ENCODE data around the gene CASQ1.

Gene CASQ1

DNA sequence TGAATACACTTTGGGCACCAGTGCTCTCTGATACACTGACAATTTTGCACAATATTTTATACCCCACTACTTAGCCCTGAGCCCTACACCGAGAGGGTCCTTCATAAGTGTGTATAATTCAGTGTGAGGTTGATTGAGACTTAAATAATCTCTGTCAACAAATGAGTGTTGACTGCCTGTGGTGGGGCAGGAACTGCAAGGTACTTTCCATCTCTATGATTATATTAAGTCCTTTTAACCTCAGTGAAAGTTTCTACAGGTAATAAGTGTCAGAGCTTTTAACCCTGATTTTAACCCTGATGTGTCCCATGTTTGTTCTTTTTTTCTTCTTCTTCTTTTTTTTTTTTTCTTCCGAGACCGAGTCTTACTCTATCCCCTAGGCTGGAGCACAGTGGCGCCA lies 5.8 kb downstream of the CASQ1 start:
- H3K27ac ChIP-seq: no peak overlapping the region
- no peak overlapping the region for H3K4me3 ChIP-seq

DNA sequence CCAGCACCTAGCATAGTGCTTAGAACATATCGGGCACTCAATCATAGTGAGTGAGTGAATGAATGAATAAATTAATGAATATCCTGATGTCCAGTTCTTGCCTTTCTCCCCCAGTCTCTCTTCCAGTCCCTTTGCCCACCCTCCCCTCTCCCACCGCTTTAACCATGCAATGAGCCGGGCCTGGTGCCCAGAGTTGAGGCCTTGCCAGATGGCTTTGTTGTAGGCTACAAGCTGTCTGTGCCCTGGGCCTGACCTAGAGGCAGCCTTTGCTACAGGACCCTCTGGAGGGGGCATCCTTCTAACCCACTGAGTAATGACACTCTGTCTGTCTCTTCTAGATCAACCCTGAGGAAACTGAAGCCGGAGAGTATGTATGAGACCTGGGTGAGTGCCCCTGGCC lies 6.9 kb downstream of the CASQ1 start:
- Histone ChIP-seq H3K27ac (no peak overlapping the region), H3K4me3 (no peak overlapping the region)

DNA sequence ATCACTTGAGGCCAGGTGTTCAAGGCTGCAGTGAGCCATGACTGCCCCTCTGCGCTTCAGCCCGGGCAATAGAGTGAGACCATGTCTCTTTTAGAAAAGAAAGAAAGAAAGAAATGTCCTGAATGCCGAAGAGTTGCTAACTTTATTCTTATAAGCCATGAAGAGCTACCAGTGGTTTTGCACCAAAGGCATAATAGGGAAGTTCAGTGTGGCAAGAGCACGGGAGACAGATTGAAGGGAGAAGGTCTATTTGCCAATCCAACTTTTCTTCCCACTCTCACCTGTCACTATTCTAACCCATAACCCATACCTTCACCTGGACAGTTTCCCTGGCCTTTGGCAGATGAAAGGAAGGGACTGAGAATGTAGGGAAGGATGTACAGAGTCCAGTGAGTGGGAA lies 10.4 kb downstream of the CASQ1 start:
- H3K4me3 ChIP-seq: no peak overlapping the region
- no peak overlapping the region for H3K27ac ChIP-seq

DNA sequence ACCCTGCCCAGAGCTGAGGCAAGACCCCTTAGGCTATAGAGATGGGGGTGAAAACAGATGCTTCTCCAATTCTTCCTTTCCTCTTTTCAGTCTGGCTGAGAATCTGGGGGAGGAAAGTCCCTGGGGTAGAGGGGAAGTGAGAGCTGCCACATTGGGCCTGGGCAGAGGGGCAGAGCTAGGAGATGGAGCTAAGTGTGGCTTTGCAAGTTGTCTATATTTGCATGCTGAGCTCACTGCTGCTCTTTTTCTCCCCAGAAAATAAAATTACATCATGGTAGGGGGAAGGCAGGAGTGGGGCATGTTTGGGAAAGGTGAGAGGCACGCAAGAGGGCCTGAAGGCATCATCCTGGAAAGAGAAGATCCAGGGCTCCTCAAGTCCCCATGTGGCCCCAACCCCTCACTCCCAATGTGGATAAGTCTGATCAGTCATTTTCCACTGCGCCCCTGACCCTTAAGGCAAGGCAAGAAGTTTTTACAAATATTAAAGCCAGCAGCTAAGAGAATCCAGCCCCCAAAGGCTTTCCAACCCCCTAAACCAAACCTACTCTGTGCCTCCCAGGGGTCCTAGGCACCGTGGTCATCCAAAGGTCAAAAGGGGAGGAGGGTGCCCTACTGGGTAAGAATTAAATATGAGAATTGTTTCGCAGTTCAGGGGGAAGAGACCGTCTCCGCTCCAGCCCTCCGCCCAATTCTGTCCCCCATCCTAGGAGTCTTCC lies 14.3 kb downstream of the CASQ1 start:
- Histone ChIP-seq H3K27ac (peak overlapping the region in 20 of 21 experiments; percentile 63 to 100 (median 95)), H3K4me3 (peak overlapping the region; percentile 46 to 97 (median 92))

DNA sequence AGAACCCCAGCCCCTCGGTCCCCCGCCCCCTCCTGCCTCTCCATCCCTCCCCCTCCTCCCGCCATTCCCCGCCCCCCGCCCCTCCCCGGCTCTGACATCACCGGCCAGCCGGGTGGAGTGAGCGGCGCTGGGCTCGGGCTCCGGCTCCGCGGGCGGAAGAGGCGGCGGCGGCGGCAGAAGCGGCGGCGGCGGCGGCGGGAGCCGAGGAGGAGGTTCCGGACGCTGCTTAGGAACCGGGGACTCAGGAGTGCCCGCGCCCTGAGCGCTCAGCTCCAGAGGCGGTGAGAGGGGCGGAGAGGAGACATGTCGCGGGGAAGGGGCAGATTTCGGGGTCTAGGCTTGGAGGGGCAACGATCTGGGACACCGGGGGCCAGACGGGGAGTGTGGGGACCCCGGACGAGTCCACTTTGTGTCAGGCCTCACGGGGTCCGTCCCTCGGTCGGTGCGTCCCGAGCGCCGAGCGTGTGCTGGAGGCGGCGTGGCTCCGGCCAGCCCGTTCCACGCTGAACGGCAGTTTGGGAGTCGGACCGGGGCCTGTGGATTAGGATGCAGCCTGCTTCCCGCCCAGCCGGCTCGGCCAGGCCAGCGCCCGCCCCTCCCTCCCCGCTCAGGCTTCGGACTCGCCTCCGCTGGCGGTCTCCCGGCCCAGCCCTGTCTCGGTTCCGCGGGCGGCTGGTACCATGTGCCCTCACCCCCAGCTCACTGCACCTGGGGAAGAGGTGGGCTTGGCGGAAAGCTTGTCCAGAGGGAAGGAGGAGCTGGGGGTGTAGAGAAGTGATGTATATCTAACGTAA lies 15.1 kb downstream of the CASQ1 start, which contains the start of gene PEA15:
TSS of gene PEA15 (plus strand) at position 143 of the 794 bp plus-strand sequence. CDS start 6,161 bp downstream, outside the sequence.
- H3K27ac ChIP-seq: peak within 1 kb of the TSS; percentile 42 to 100 (median 94)
- H3K4me3 ChIP-seq: peak within 1 kb of the TSS; percentile 46 to 97 (median 92)

DNA sequence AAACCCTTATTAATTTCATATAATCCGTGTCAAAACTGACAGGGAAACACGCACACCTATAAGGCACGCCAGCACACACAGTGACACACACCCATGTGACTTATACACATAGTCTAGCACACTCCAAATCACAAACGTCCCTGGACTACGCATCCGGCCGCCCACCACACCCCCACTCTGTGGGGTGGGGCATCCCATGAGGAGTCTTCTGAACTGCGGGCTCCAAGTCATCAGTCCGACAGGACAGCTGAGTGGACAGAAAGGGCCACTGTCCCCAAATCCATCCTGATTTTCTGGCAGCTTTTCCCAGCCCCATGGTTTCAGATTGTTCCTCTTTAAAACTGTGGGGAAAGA lies 15.6 kb downstream of the CASQ1 start:
- peak overlapping the region; percentile 46 to 97 (median 92) for H3K4me3 ChIP-seq
- H3K27ac ChIP-seq: peak overlapping the region; percentile 42 to 100 (median 94)

DNA sequence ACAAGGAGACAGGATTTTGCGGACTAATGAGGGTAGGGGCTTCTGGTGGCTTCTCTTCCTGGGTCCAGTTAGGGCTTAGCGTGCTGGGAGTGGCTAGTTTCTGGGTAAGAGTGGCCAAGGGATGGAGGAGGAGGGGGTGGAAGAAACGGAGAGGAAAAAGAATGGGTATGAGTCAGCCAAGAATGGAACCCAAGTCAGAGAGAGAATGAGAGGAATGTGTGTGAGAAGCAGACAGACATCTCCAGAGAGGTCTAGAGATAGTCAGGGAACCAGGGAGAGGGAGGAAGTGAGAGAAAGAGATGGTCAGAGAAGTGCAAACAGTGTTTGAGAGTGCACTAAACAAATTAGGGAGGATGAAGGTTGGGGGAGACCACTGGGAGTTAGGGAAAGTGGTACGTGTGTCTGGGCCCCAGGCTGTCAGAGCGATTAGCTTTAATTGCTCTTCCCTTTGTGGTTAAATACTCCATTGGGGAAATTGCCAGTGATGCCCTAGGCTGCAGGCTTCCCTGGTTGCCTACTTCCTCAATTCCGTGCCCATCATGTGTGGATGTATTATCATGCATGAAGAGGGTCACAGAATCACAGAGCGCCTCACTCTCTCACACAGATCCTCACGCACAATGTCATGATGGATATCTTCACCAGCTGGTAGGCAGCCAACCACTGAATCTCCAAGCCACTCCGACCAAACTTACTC lies 16.2 kb downstream of the CASQ1 start:
- H3K27ac ChIP-seq: peak overlapping the region in 20 of 21 experiments; percentile 63 to 100 (median 95)
- peak overlapping the region; percentile 46 to 97 (median 92) for H3K4me3 ChIP-seq

DNA sequence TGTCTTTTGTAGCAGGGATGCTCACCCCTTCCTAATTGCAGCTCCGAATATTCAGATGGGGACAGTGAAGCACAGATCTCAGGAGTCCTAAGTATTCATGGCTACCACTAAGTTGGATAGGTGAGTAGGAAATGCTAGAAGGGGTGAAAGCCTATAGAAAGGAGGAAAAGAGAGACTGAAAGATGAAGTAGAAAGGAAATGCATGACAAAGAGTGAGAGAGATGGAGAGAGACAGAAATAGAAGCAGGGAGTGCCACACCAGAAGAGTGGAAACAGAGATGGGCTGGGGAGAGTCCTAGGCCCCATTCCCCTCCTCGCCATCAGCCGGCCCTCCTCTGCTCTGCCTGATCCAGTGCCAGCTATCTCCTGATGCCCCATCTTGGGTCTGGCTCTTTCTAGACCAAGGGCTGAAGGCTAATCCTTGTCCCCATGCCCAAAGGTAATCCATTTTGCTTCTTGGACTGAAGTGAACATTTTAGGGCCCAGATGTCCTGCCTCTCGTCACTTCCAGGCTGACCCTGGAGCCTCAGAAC lies 16.8 kb downstream of the CASQ1 start:
- H3K4me3 ChIP-seq: no peak overlapping the region

DNA sequence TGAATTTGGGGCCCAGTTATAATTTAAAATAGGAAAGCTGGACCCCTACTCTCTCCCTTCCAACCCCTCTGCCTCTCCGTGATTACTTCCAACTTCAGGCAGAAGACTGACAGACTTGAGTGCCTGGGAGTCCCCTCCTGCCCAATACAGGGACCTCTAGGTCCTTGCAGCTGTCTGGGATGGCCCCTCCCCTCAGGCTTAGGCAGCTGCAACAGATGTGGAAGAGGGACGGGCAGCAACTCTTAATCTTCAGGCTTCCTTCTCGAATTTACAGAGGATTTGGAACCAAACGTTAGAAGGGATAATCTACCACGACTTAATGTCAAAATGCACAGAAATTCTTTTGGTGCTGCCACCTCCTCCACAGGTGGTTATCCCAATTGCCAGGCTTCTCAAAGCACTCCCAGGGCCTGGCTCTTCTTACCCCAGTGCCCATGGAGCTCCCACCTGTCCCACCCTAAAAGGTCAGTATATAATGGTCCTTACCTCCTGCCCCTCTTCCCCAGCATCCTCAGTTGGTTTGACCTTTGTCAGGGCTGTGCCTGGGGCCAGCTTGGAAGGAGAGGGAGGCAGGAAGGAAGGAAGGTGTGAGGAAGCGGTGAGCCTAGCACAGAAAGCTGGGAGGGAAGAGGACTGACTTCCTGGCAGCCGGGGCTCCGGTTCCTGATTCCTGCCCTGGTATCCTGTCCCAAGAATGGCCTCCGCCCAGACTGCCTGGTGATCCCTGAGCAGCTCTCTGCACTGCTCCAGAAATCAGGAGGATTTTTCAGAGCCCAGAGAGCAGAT lies 17.6 kb downstream of the CASQ1 start:
- no peak overlapping the region for H3K4me3 ChIP-seq
- peak overlapping the region in 13 of 21 experiments; percentile 27 to 100 (median 50) for H3K27ac ChIP-seq

More for the DNA sequence above, 16.8 kb downstream of the CASQ1 start:
- peak overlapping the region in 13 of 21 experiments; percentile 27 to 100 (median 96) for H3K27ac ChIP-seq

DNA sequence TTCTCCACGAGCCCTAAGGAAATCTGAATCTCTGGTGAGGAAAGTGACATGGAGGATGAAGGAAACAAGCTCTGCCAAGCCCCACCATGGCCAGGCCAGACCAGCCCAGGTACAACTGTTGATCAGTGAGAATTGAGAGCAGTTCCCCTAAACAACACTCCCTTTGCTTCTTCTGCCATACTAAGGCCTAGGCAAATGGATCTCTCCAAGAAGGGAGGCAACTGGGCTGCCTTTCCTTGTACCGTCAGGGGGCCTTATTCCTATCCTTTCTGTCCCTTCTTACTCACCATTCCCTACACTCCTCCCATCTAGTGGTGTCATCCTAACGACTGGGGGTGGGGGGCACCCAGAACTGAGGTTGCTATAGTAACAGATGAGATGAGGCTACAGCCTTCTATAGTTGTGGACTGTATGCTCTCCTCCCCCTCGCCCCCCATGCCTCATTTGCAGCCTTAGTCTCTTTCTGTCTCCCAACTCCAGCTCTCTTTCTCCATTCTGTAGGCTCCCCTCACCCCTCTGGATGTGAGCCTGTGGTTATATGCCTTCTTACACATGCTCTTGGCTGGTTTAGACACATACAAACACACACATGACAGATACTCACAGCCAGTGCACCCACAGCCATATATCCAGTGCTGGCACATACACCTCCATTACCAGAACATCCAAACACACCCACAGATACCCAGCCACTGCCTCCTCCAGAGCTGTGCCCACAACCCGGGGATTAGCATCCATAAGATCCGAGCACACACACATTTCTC lies 18.4 kb downstream of the CASQ1 start:
- H3K4me3 ChIP-seq: no peak overlapping the region
- peak overlapping the region in 17 of 21 experiments; percentile 11 to 100 (median 41) for H3K27ac ChIP-seq

DNA sequence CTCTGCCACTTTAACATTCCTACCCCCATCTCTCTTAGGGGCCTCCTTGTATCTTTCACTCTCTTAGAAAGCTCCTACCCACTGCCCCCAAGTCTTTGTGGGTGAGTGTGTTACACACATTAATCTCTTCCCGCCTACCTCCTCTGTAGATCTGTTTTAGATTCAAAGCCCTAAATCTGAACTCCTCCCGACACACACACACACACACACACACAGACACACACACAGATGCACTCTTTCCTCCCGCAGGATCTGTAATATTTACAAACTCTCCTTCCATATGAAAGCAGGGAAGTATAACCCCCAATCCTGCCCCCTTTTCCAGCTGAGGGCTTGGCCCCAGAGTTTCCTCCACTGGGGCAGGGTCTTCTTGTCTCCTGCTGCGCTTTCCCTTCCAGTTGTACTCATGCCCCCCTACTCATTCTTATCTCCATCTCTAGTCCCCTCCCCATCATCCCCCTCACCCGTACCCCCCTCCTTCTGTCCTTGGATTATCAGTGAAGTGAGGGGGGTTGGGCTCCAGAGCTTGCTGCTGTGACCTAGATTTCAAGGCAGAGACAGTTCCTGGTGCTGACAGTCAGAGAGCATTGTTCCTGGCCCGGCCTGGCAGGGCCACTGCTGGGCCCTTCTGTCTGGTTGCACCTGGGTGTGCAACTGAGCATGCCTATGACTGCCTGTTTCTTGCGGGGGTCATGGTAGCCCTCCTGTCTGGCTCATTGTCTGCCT lies 19.1 kb downstream of the CASQ1 start:
- no peak overlapping the region for H3K4me3 ChIP-seq
- peak overlapping the region in 12 of 21 experiments; percentile 2 to 100 (median 36) for H3K27ac ChIP-seq

DNA sequence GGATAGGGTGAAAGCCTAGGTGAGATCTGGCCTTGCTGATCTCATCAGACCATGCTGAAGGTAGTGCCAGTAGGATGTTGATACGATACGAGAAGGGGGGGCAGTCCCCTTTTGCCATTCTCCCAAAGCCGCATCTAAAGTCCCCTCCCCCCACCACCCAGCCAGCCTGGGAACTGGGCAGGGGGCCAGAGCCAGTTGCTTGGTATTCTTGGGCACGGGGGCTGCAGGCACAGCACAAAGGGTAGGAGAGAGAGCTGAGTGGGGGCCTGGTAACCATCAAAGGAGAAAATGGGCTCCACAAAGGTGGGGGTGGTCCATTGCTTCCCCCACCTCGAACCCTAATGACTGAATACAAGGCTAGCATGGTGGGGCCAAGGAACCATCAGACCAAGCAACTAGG lies 20.2 kb downstream of the CASQ1 start:
- H3K27ac ChIP-seq: peak overlapping the region in 5 of 21 experiments; percentile 16 to 52 (median 50)
- H3K4me3 ChIP-seq: no peak overlapping the region

DNA sequence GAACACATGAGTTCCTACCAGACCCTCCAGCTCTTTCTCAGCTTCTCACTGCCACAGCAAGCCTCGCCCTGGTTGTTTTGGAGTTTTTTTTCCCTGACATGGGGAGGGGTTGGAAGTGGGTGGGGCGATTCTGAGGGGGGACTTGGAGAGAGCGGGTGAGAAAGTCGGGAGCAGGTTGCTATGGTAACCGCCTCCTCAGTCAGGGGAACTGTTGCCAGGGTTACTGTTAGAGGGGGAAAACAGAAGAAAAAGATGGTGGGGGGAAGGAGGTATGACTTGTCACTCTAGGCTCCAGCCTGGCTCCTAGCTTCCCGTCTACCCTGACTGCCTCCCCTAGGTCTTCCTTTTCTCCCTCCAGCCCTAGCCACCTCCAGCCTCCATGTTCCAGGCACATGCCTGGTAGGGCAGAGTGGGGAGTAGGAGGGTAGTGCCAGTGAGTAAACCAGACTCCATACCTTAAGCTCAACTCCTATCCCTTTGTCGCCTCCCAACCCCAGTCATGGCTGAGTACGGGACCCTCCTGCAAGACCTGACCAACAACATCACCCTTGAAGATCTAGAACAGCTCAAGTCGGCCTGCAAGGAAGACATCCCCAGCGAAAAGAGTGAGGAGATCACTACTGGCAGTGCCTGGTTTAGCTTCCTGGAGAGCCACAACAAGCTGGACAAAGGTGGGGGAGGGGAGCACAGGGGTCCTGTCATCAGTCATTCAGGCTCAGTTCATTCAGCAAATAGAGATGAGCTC lies 20.8 kb downstream of the CASQ1 start:
- H3K27ac ChIP-seq: peak overlapping the region in 5 of 21 experiments; percentile 16 to 52 (median 50)
- H3K4me3 ChIP-seq: no peak overlapping the region

DNA sequence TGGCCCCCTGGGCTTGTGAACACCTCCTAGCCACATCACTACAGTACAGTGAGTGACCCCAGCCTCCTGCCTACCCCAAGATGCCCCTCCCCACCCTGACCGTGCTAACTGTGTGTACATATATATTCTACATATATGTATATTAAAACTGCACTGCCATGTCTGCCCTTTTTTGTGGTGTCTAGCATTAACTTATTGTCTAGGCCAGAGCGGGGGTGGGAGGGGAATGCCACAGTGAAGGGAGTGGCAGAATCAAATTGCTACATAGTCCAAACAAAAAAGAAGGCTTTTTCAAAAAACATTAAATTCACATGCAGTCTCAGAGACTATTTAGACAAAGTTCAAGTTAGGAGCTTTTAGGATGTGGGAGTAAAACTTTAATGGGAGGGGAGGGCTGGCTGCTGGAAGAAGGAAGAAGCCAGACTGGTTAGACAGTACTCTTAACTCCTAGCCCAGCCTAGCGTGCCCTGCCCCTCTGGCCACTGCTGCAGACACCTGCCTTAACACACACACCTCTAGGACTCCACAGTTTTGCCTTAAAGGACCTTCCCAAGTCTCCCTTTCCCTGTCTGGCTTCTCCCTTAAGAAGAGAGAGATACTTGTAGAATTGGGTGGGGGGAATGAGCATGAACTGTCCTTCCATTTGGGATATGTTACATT lies 24.2 kb downstream of the CASQ1 start:
- Histone ChIP-seq H3K27ac (peak overlapping the region in 11 of 21 experiments; percentile 11 to 73 (median 47)), H3K4me3 (no peak overlapping the region)

DNA sequence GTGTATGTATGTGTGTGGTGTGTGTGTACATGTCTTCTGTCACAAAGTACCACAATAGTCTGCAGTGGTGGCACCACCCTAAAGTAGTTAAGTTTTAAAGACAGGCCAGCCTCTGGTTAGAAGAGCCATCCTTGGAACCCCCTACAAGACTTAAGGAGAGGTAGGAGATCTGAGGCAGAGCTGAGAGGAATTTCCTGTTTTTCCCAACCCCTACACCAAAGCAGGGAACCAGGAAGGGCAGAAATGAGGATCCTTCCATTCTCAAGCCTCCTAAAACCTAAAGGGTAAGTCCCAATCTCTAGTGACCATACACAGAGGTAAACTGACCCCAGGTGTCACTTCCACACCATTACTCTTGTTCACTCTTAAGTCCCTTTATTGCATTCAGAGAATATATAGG lies 25.9 kb downstream of the CASQ1 start:
- H3K4me3 ChIP-seq: no peak overlapping the region
- H3K27ac ChIP-seq: peak overlapping the region in 6 of 21 experiments; percentile 16 to 80 (median 70)

DNA sequence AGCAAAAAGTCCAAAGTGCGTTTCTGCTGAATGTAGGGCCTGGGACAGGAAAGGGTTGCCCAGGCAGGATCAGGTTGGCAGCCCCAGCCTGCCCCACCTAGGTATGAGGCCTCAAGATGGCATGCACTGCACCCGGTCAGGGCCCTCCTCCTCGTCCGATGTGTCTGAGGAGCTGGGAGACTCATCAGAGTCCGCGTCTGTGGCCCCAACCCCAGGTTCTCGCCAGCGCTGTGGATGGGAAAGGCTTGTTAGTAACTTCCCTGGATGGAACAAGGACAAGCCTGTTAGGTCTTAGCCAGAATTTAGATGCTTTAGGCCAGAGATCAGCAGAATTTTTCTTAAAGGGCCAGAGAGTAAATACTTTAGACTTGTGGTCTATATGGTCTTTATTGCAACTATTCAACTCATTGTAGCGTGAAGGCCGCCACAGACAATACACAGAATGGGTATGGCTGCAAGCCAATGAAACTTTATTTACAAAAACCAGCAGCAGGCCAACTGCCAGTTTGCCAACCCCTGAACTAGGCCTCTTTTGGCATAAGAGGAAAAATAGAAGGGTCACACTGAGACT lies 27.2 kb downstream of the CASQ1 start:
- peak overlapping the region in 13 of 21 experiments; percentile 6 to 80 (median 58) for H3K27ac ChIP-seq

More for the DNA sequence above, 27.2 kb downstream of the CASQ1 start:
- no peak overlapping the region for H3K4me3 ChIP-seq

All from skin epidermis (tissue), 12 donors.